ENCODE results near the gene PTPRU. TPM values are rescaled to one million over a fixed set of nuclear protein-coding genes. Genes with fewer than 3 reads are reported as not detected.

PTPRU gene
- polyA plus RNA-seq, 1 of the 3 experiments (the other 2 are of a cell fraction) = 3.5 TPM

- H3K4me3 ChIP-seq (ENCODE audit: low read depth in 2 of 2, low read length in 1 of 2) = no peak overlapping the region
- no peaks in the 10 kb centered on the region for H3K9me2 ChIP-seq
- no peak overlapping the region for H3K4me2 ChIP-seq
- H3K36me3 ChIP-seq (replicated peaks in 1 of 2; ENCODE audit: control insufficient read depth in 1 of 2, insufficient read depth in 2 of 2, low read length in 1 of 2) = no peaks in the 10 kb centered on the region
- H3K4me1 ChIP-seq (ENCODE audit: control insufficient read depth in 1 of 2, insufficient read depth in 2 of 2, low read depth in 1 of 2, low read length in 1 of 2) = no peaks in the 10 kb centered on the region; a peak in 1 of 4 replicates
- H3F3A ChIP-seq (replicated peaks; ENCODE audit: insufficient read depth) = no peaks in the 10 kb centered on the region
- no peak for TF ChIP-seq RAD21 (IDR thresholded peaks at IDR 0.05; ENCODE audit: low read length)
- TF ChIP-seq ZBTB33 (IDR thresholded peaks at IDR 0.05; ENCODE audit: borderline replicate concordance, low read depth) = no peak
- no peak for TF ChIP-seq RFX5 (IDR thresholded peaks at IDR 0.05; ENCODE audit: low read length)
- no peak for TF ChIP-seq YY1 (IDR thresholded peaks at IDR 0.05; ENCODE audit: low read depth)
- ChIA-PET CTCF (interaction anchor here (0.9 to 1.7 kb wide), 2 partner anchors 14 to 22 kb away, joined by 3 to 4 read pairs; no protein-coding TSS in a partner anchor), POLR2A (interaction anchor here (0.6 kb wide), 1 partner anchor 34 kb away, joined by 3 read pairs; no protein-coding TSS in a partner anchor)
- no peaks in the 10 kb centered on the region for H4K20me1 ChIP-seq (ENCODE audit: insufficient read depth)
- 28% methylated on average over 8 of the region's 8 CpGs for WGBS (ENCODE audit: low lambda C conversion rate)
- no peaks in the 10 kb centered on the region for H3K27me3 ChIP-seq (ENCODE audit: insufficient read depth)
- H3K27ac ChIP-seq (ENCODE audit: low read depth in 2 of 2, low read length in 1 of 2) = no peak overlapping the region
- H3K9me3 ChIP-seq = no peaks in the 10 kb centered on the region
- no peak overlapping the region for H2AFZ ChIP-seq (ENCODE audit: low read depth)
- no peaks in the 10 kb centered on the region for H3K79me2 ChIP-seq (ENCODE audit: insufficient read depth)
- no peak overlapping the region for H3K9ac ChIP-seq
- no peak for DNase-seq
Measured at GRCh38 chr1:29354511-29355098, 118.3 kb downstream of the PTPRU start.

GRCh38 chr1:29355375-29355774 is 119.1 kb downstream of the PTPRU start:
- H3K9ac ChIP-seq = no peak overlapping the region
- H3K36me3 ChIP-seq (replicated peaks in 1 of 2; ENCODE audit: control insufficient read depth in 1 of 2, insufficient read depth in 2 of 2, low read length in 1 of 2) = no peaks in the 10 kb centered on the region
- H3K4me1 ChIP-seq (ENCODE audit: control insufficient read depth in 1 of 2, insufficient read depth in 2 of 2, low read depth in 1 of 2, low read length in 1 of 2) = no peaks in the 10 kb centered on the region; a peak in 1 of 4 replicates
- no peaks in the 10 kb centered on the region for H3K9me2 ChIP-seq
- no peak overlapping the region for H3K4me3 ChIP-seq (ENCODE audit: low read depth in 2 of 2, low read length in 1 of 2)
- H3K9me3 ChIP-seq = no peaks in the 10 kb centered on the region
- H3F3A ChIP-seq (replicated peaks; ENCODE audit: insufficient read depth) = no peaks in the 10 kb centered on the region
- TF ChIP-seq RCOR1 (IDR thresholded peaks at IDR 0.05; ENCODE audit: low read length) (no peak), IRF3 (IDR thresholded peaks at IDR 0.05; ENCODE audit: low read depth, low read length) (no peak), GATA2 (CRISPR knock-in tag; IDR thresholded peaks at IDR 0.05) (no peak), MEF2A (IDR thresholded peaks at IDR 0.05; ENCODE audit: borderline replicate concordance, low read depth) (no peak), NFIC (IDR thresholded peaks at IDR 0.05; ENCODE audit: borderline replicate concordance) (no peak), TAF1 (IDR thresholded peaks at IDR 0.05; ENCODE audit: borderline replicate concordance, low read depth, low read length) (no peak), FOXJ3 (CRISPR knock-in tag; IDR thresholded peaks at IDR 0.05) (no peak), TCF12 (IDR thresholded peaks at IDR 0.05) (no peak), MXI1 (IDR thresholded peaks at IDR 0.05; ENCODE audit: low read depth, low read length) (no peak), EZH2phosphoT487 (IDR thresholded peaks at IDR 0.05; ENCODE audit: borderline replicate concordance, low read depth) (no peak), POLR2AphosphoS5 (IDR thresholded peaks at IDR 0.05; ENCODE audit: low read depth, low read length) (no peak), NRF1 (IDR thresholded peaks at IDR 0.05; ENCODE audit: low read depth, low read length) (no peak)
- ChIA-PET POLR2A (no interaction called here), CTCF (no interaction called here)
- no peaks in the 10 kb centered on the region for H4K20me1 ChIP-seq (ENCODE audit: insufficient read depth)
- no peaks in the 10 kb centered on the region for H3K27me3 ChIP-seq (ENCODE audit: insufficient read depth)
- H3K79me2 ChIP-seq (ENCODE audit: insufficient read depth) = no peaks in the 10 kb centered on the region
- H3K27ac ChIP-seq (ENCODE audit: low read depth in 2 of 2, low read length in 1 of 2) = no peak overlapping the region
- 55% methylated on average over 5 of the region's 6 CpGs for WGBS (ENCODE audit: low lambda C conversion rate)
- no peak overlapping the region for H3K4me2 ChIP-seq
- no peak for DNase-seq
- H2AFZ ChIP-seq (ENCODE audit: low read depth) = no peak overlapping the region

All from SK-N-SH (cell line).